ENCODE measurements around the gene SPAG4.
A peak's percentile ranks its signal among the peaks of the same experiment; 100 is the strongest.

SPAG4 gene

GRCh38 chr20:35615667-35616464 is at the start of gene SPAG4:
SPAG4 (plus strand) TSS chr20:35615829; CDS start chr20:35616004, 175 bp downstream.
- peak; percentile 96 for DNase-seq (ENCODE audit: low read depth, low spot score)

GRCh38 chr20:35568645-35569044 is 47.0 kb upstream of the SPAG4 start:
- peak; percentile 28 for DNase-seq (ENCODE audit: low read depth, low spot score)

GRCh38 chr20:35571555-35571954 is 44.1 kb upstream of the SPAG4 start:
- no peak for DNase-seq (ENCODE audit: low read depth, low spot score)

- no peak for DNase-seq (ENCODE audit: low read depth, low spot score)
These were observed 42.8 kb upstream of the SPAG4 start for GRCh38 chr20:35572838-35573237.

- DNase-seq (ENCODE audit: low read depth, low spot score) = no peak
These were observed 39.7 kb upstream of the SPAG4 start for GRCh38 chr20:35575958-35576357.

GRCh38 chr20:35576816-35577215 is 38.8 kb upstream of the SPAG4 start:
- DNase-seq (ENCODE audit: low read depth, low spot score) = no peak

GRCh38 chr20:35578469-35578868 is 37.2 kb upstream of the SPAG4 start:
- no peak for DNase-seq (ENCODE audit: low read depth, low spot score)

- DNase-seq (ENCODE audit: low read depth, low spot score) = no peak
These were observed 36.4 kb upstream of the SPAG4 start for GRCh38 chr20:35579196-35579595.

GRCh38 chr20:35582131-35582530 is 33.5 kb upstream of the SPAG4 start:
- no peak for DNase-seq (ENCODE audit: low read depth, low spot score)

GRCh38 chr20:35582741-35583404 is 32.8 kb upstream of the SPAG4 start:
- no peak for DNase-seq (ENCODE audit: low read depth, low spot score)

- no peak for DNase-seq (ENCODE audit: low read depth, low spot score)
These were observed 31.7 kb upstream of the SPAG4 start for GRCh38 chr20:35583636-35584560.

- no peak for DNase-seq (ENCODE audit: low read depth, low spot score)
These were observed 28.7 kb upstream of the SPAG4 start for GRCh38 chr20:35586751-35587425.

- no peak for DNase-seq (ENCODE audit: low read depth, low spot score)
These were observed 28.2 kb upstream of the SPAG4 start for GRCh38 chr20:35587436-35587835.

GRCh38 chr20:35588397-35588796 is 27.2 kb upstream of the SPAG4 start:
- no peak for DNase-seq (ENCODE audit: low read depth, low spot score)

GRCh38 chr20:35592339-35592974 is 23.2 kb upstream of the SPAG4 start:
- DNase-seq (ENCODE audit: low read depth, low spot score) = no peak

GRCh38 chr20:35595456-35595855 is 20.2 kb upstream of the SPAG4 start:
- DNase-seq (ENCODE audit: low read depth, low spot score) = no peak

GRCh38 chr20:35595901-35596300 is 19.7 kb upstream of the SPAG4 start:
- no peak for DNase-seq (ENCODE audit: low read depth, low spot score)

GRCh38 chr20:35597186-35597585 is 18.4 kb upstream of the SPAG4 start:
- DNase-seq (ENCODE audit: low read depth, low spot score) = no peak

GRCh38 chr20:35598476-35598875 is 17.2 kb upstream of the SPAG4 start:
- no peak for DNase-seq (ENCODE audit: low read depth, low spot score)

GRCh38 chr20:35598899-35599775 is 16.5 kb upstream of the SPAG4 start:
- no peak for DNase-seq (ENCODE audit: low read depth, low spot score)
